Measurements from ENCODE around the gene CNFN. TPM values are rescaled to one million over a fixed set of nuclear protein-coding genes. Genes with fewer than 3 reads are reported as not detected.

The CNFN gene
- total and polyA plus RNA-seq, 10 of the 15 experiments (the other 5 are each of a cell fraction or from before 2014, with no cell fraction given), result 0.60 TPM; not detected in 9

Small RNAs within 50 kb of the gene (microRNA-seq; reads per million reads assigned to microRNA genes)
- gene MIR8077, result not detected

Small RNAs within 50 kb of the gene (small RNA-seq; reads per million reads assigned to genes)
- 0.12 reads per million for gene MIR8077

Other genes starting within 250 kb of the CNFN start
Only the 7 nearest of the 13 such genes appear.
- gene CIC, start 121.0 kb downstream of the CNFN start, total RNA-seq (2014; rRNA removed), result 8.0 and 9.5 TPM in 2 replicates
- gene CIC, start 121.0 kb downstream of the CNFN start, total RNA-seq (2014; rRNA removed; fragmentation: Illumina TruSeq; extraction: Trizol), result 4.3 and 6.5 TPM in 2 replicates
- gene CIC, start 121.0 kb downstream of the CNFN start, total RNA-seq (2021), result 47.3 and 50.6 TPM in 2 replicates
- 2.4 and 3.8 TPM in 2 replicates for gene CIC, start 121.0 kb downstream of the CNFN start, polyA plus RNA-seq (2011; rRNA removed)
- 1.7 and 7.4 TPM in 2 replicates for gene CIC, start 121.0 kb downstream of the CNFN start, polyA plus RNA-seq (2014; fragmentation: Illumina TruSeq; extraction: Trizol)
- gene CIC, start 121.0 kb downstream of the CNFN start, polyA plus RNA-seq (2014; fragmentation: Nextera tagmentation; extraction: Ambion mirVana), result under 1 TPM; 0.18 to 0.24 TPM
- gene CIC, start 121.0 kb downstream of the CNFN start, polyA plus RNA-seq (2014; rRNA removed), result 24.0 and 27.7 TPM in 2 replicates
- gene CIC, start 121.0 kb downstream of the CNFN start, polyA plus RNA-seq (2016; fragmentation: Nextera tagmentation; extraction: Ambion mirVana), result 1 to 10 TPM; 6.9 to 8.1 TPM
- gene PRR19, start 88.2 kb downstream of the CNFN start, total RNA-seq (2014; rRNA removed), result 0.73 and 0.82 TPM in 2 replicates
- gene PRR19, start 88.2 kb downstream of the CNFN start, total RNA-seq (2014; rRNA removed; fragmentation: Illumina TruSeq; extraction: Trizol), result 0.18 and 0.31 TPM in 2 replicates
- gene PRR19, start 88.2 kb downstream of the CNFN start, total RNA-seq (2021), result 0.80 and 1.4 TPM in 2 replicates
- gene PRR19, start 88.2 kb downstream of the CNFN start, polyA plus RNA-seq (2011; rRNA removed), result 0.15 TPM in 1 of 2 replicates, not detected in the other
- 0.11 and 0.43 TPM in 2 replicates for gene PRR19, start 88.2 kb downstream of the CNFN start, polyA plus RNA-seq (2014; fragmentation: Illumina TruSeq; extraction: Trizol)
- gene PRR19, start 88.2 kb downstream of the CNFN start, polyA plus RNA-seq (2014; fragmentation: Nextera tagmentation; extraction: Ambion mirVana), result under 1 TPM in 1 of 2 experiments, not detected in 1; 0.09 TPM
- gene PRR19, start 88.2 kb downstream of the CNFN start, polyA plus RNA-seq (2014; rRNA removed), result 0.81 and 1.7 TPM in 2 replicates
- 1 to 10 TPM; 1.1 to 1.7 TPM for gene PRR19, start 88.2 kb downstream of the CNFN start, polyA plus RNA-seq (2016; fragmentation: Nextera tagmentation; extraction: Ambion mirVana)
- 57.7 and 78.6 TPM in 2 replicates for gene PAFAH1B3, start 87.7 kb downstream of the CNFN start, total RNA-seq (2014; rRNA removed)
- 32.0 and 41.3 TPM in 2 replicates for gene PAFAH1B3, start 87.7 kb downstream of the CNFN start, total RNA-seq (2014; rRNA removed; fragmentation: Illumina TruSeq; extraction: Trizol)
- 68.8 and 72.9 TPM in 2 replicates for gene PAFAH1B3, start 87.7 kb downstream of the CNFN start, total RNA-seq (2021)
- gene PAFAH1B3, start 87.7 kb downstream of the CNFN start, polyA plus RNA-seq (2011; rRNA removed), result 8.8 and 30.5 TPM in 2 replicates
- 15.2 and 46.6 TPM in 2 replicates for gene PAFAH1B3, start 87.7 kb downstream of the CNFN start, polyA plus RNA-seq (2014; fragmentation: Illumina TruSeq; extraction: Trizol)
- 10 to 100 TPM in 1 of 2 experiments, 1 to 10 TPM in 1; 6.2 to 23.1 TPM for gene PAFAH1B3, start 87.7 kb downstream of the CNFN start, polyA plus RNA-seq (2014; fragmentation: Nextera tagmentation; extraction: Ambion mirVana)
- 56.1 and 66.2 TPM in 2 replicates for gene PAFAH1B3, start 87.7 kb downstream of the CNFN start, polyA plus RNA-seq (2014; rRNA removed)
- 10 to 100 TPM; 77.7 to 79.6 TPM for gene PAFAH1B3, start 87.7 kb downstream of the CNFN start, polyA plus RNA-seq (2016; fragmentation: Nextera tagmentation; extraction: Ambion mirVana)
- gene TMEM145, start 77.0 kb downstream of the CNFN start, total RNA-seq (2014; rRNA removed), result 0.11 TPM in 1 of 2 replicates, not detected in the other
- 0.04 and 0.09 TPM in 2 replicates for gene TMEM145, start 77.0 kb downstream of the CNFN start, total RNA-seq (2014; rRNA removed; fragmentation: Illumina TruSeq; extraction: Trizol)
- 0.48 and 0.97 TPM in 2 replicates for gene TMEM145, start 77.0 kb downstream of the CNFN start, total RNA-seq (2021)
- gene TMEM145, start 77.0 kb downstream of the CNFN start, polyA plus RNA-seq (2011; rRNA removed), result 0.09 and 0.45 TPM in 2 replicates
- gene TMEM145, start 77.0 kb downstream of the CNFN start, polyA plus RNA-seq (2014; fragmentation: Illumina TruSeq; extraction: Trizol), result 0.09 and 0.14 TPM in 2 replicates
- gene TMEM145, start 77.0 kb downstream of the CNFN start, polyA plus RNA-seq (2014; fragmentation: Nextera tagmentation; extraction: Ambion mirVana), result not detected
- 0.20 and 1.0 TPM in 2 replicates for gene TMEM145, start 77.0 kb downstream of the CNFN start, polyA plus RNA-seq (2014; rRNA removed)
- not detected for gene TMEM145, start 77.0 kb downstream of the CNFN start, polyA plus RNA-seq (2016; fragmentation: Nextera tagmentation; extraction: Ambion mirVana)
- gene MEGF8, start 64.7 kb downstream of the CNFN start, total RNA-seq (2014; rRNA removed), result 3.3 and 4.5 TPM in 2 replicates
- gene MEGF8, start 64.7 kb downstream of the CNFN start, total RNA-seq (2014; rRNA removed; fragmentation: Illumina TruSeq; extraction: Trizol), result 2.2 and 2.8 TPM in 2 replicates
- gene MEGF8, start 64.7 kb downstream of the CNFN start, total RNA-seq (2021), result 12.0 and 12.8 TPM in 2 replicates
- 1.5 and 2.0 TPM in 2 replicates for gene MEGF8, start 64.7 kb downstream of the CNFN start, polyA plus RNA-seq (2011; rRNA removed)
- gene MEGF8, start 64.7 kb downstream of the CNFN start, polyA plus RNA-seq (2014; fragmentation: Illumina TruSeq; extraction: Trizol), result 3.3 and 4.3 TPM in 2 replicates
- gene MEGF8, start 64.7 kb downstream of the CNFN start, polyA plus RNA-seq (2014; fragmentation: Nextera tagmentation; extraction: Ambion mirVana), result under 1 TPM; 0.43 to 0.75 TPM
- 6.9 and 9.0 TPM in 2 replicates for gene MEGF8, start 64.7 kb downstream of the CNFN start, polyA plus RNA-seq (2014; rRNA removed)
- gene MEGF8, start 64.7 kb downstream of the CNFN start, polyA plus RNA-seq (2016; fragmentation: Nextera tagmentation; extraction: Ambion mirVana), result 1 to 10 TPM; 2.3 to 2.6 TPM
- gene LIPE, start 37.1 kb upstream of the CNFN start, total RNA-seq (2014; rRNA removed), result 11.1 and 19.9 TPM in 2 replicates
- gene LIPE, start 37.1 kb upstream of the CNFN start, total RNA-seq (2014; rRNA removed; fragmentation: Illumina TruSeq; extraction: Trizol), result 5.3 and 8.1 TPM in 2 replicates
- gene LIPE, start 37.1 kb upstream of the CNFN start, total RNA-seq (2021), result 31.9 and 33.3 TPM in 2 replicates
- 3.2 and 8.9 TPM in 2 replicates for gene LIPE, start 37.1 kb upstream of the CNFN start, polyA plus RNA-seq (2011; rRNA removed)
- 1.5 and 10.0 TPM in 2 replicates for gene LIPE, start 37.1 kb upstream of the CNFN start, polyA plus RNA-seq (2014; fragmentation: Illumina TruSeq; extraction: Trizol)
- under 1 TPM; 0.02 to 0.24 TPM for gene LIPE, start 37.1 kb upstream of the CNFN start, polyA plus RNA-seq (2014; fragmentation: Nextera tagmentation; extraction: Ambion mirVana)
- gene LIPE, start 37.1 kb upstream of the CNFN start, polyA plus RNA-seq (2014; rRNA removed), result 18.0 and 22.3 TPM in 2 replicates
- gene LIPE, start 37.1 kb upstream of the CNFN start, polyA plus RNA-seq (2016; fragmentation: Nextera tagmentation; extraction: Ambion mirVana), result 10 to 100 TPM in 1 of 2 experiments, 1 to 10 TPM in 1; 8.4 to 11.5 TPM
- not detected in 2 replicates for gene CXCL17, start 52.6 kb upstream of the CNFN start, total RNA-seq (2014; rRNA removed)
- gene CXCL17, start 52.6 kb upstream of the CNFN start, total RNA-seq (2014; rRNA removed; fragmentation: Illumina TruSeq; extraction: Trizol), result 0.14 TPM in 1 of 2 replicates, not detected in the other
- gene CXCL17, start 52.6 kb upstream of the CNFN start, total RNA-seq (2021), result not detected in 2 replicates
- 0.10 and 0.15 TPM in 2 replicates for gene CXCL17, start 52.6 kb upstream of the CNFN start, polyA plus RNA-seq (2011; rRNA removed)
- gene CXCL17, start 52.6 kb upstream of the CNFN start, polyA plus RNA-seq (2014; fragmentation: Illumina TruSeq; extraction: Trizol), result not detected in 2 replicates
- gene CXCL17, start 52.6 kb upstream of the CNFN start, polyA plus RNA-seq (2014; fragmentation: Nextera tagmentation; extraction: Ambion mirVana), result under 1 TPM; 0.13 to 0.24 TPM
- not detected in 2 replicates for gene CXCL17, start 52.6 kb upstream of the CNFN start, polyA plus RNA-seq (2014; rRNA removed)
- gene CXCL17, start 52.6 kb upstream of the CNFN start, polyA plus RNA-seq (2016; fragmentation: Nextera tagmentation; extraction: Ambion mirVana), result not detected

Data from GM12878 (cell line).